Measurements from ENCODE around the gene MC1R.
"Not testable (repeated sequence)": the region's sequence is repeated elsewhere in the genome, so short reads cannot be mapped to it uniquely, and the experiment has no call there.

MC1R gene

GRCh38 chr16:89958596-89958995, 39.9 kb downstream of the MC1R start:
- no peak for DNase-seq (ENCODE audit: low spot score)

GRCh38 chr16:89960966-89961365, 42.3 kb downstream of the MC1R start:
- DNase-seq (ENCODE audit: low spot score), result no peak

- no peak for DNase-seq (ENCODE audit: low spot score)
Measured at GRCh38 chr16:89961920-89962319, 43.3 kb downstream of the MC1R start.

- DNase-seq (ENCODE audit: low spot score), result no peak
Measured at GRCh38 chr16:89962754-89963498, 44.3 kb downstream of the MC1R start.

GRCh38 chr16:89964201-89964600, 45.5 kb downstream of the MC1R start:
- DNase-seq (ENCODE audit: low spot score), result no peak

- DNase-seq (ENCODE audit: low spot score), result no peak
Measured at GRCh38 chr16:89965447-89966225, 47.0 kb downstream of the MC1R start.

- DNase-seq (ENCODE audit: low spot score), result no peak
Measured at GRCh38 chr16:89966756-89967155, 48.1 kb downstream of the MC1R start.

- DNase-seq (ENCODE audit: low spot score), result not testable (repeated sequence)
Measured at GRCh38 chr16:89967436-89967835, 48.8 kb downstream of the MC1R start.

- not testable (repeated sequence) for DNase-seq (ENCODE audit: low spot score)
Measured at GRCh38 chr16:89968074-89968473, 49.4 kb downstream of the MC1R start.

GRCh38 chr16:89969741-89970410, 51.2 kb downstream of the MC1R start:
- no peak for DNase-seq (ENCODE audit: low spot score)
